K562 (cell line): ENCODE results near the gene WWOX.

Source experiments
- BCLAF1 ChIP-seq, 2 experiments: fragments of 450-650 bp in 1 of 2; IDR thresholded peaks; 2 replicates each; pipeline ENCODE4 v1.6.1; 2011 to 2017; ENCODE audit warnings: low read depth in 2 of 2, antibody characterized with exemption in 1 of 2, borderline replicate concordance in 1 of 2, low read length in 1 of 2, mild to moderate bottlenecking in 1 of 2, mixed read lengths in 1 of 2; ENCODE audit not compliant: control insufficient read depth in 1 of 2
- TF ChIP-seq, protein P1 (sequence below), 3 experiments: IDR thresholded peaks in 2 of 3; conservative IDR thresholded peaks in 1 of 3; 2 replicates each; pipeline ENCODE4 v1.5.1; 2011 to 2012; ENCODE audit warnings: low read length in 3 of 3, mild to moderate bottlenecking in 3 of 3, control low read depth in 2 of 3, improper control_type of control experiment in 1 of 3, inconsistent platforms in 1 of 3, low read depth in 1 of 3, mixed read lengths in 1 of 3, moderate library complexity in 1 of 3; ENCODE audit not compliant: insufficient read depth in 2 of 3

DNA sequence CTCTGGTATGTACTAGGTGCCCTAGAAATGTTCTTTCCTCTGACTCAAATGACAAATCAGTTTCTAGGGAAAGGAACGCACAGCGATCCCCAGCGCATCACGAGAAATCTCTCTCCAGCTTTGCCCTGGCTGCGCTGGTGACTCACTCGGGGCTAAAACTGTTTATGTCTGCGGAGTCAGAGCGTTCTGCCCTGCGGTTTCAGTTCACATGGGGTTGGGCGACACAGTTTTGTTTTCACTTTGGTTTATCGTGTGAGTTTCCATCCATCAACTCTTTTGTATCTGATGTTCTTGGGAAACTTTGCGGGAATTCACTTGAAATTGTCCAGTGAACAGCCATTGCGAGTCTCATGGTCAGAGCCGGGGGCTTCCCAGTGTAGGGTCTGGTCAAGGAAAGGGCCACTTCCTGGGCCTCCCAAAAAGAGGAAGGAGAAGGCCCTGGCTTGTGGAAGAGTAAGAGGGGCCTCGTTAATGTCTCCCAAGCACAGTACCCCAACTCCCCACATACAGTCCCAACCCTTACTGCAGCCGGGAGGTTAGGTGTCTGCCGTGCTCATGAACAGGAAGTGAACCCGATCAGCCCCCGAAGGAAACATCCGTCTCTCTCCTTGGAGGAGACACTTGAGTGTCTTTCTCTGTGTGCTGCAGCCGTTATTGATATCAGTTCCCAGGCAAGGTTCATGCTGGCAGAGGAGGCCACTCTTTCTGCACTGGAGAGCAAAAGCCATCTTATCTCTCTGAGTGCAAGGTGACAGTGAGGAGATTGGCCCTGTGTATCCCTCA, 643.2 kb downstream of the WWOX start:
- TF ChIP-seq BCLAF1 (IDR thresholded peaks at IDR 0.05; ENCODE audit: borderline replicate concordance in 1 of 2, control insufficient read depth in 1 of 2, low read depth in 2 of 2, low read length in 1 of 2): no peak
- TF ChIP-seq, protein P1, sequence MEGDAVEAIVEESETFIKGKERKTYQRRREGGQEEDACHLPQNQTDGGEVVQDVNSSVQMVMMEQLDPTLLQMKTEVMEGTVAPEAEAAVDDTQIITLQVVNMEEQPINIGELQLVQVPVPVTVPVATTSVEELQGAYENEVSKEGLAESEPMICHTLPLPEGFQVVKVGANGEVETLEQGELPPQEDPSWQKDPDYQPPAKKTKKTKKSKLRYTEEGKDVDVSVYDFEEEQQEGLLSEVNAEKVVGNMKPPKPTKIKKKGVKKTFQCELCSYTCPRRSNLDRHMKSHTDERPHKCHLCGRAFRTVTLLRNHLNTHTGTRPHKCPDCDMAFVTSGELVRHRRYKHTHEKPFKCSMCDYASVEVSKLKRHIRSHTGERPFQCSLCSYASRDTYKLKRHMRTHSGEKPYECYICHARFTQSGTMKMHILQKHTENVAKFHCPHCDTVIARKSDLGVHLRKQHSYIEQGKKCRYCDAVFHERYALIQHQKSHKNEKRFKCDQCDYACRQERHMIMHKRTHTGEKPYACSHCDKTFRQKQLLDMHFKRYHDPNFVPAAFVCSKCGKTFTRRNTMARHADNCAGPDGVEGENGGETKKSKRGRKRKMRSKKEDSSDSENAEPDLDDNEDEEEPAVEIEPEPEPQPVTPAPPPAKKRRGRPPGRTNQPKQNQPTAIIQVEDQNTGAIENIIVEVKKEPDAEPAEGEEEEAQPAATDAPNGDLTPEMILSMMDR (IDR thresholded peaks at IDR 0.05 in 2 of 3, conservative IDR thresholded peaks at IDR 0.05 in 1 of 3; ENCODE audit: insufficient read depth in 2 of 3, low read depth in 1 of 3, low read length in 3 of 3): no peak
